Stomach (tissue), 9 donors: ENCODE data around the gene STC2. TPM values are rescaled to one million over a fixed set of nuclear protein-coding genes. Genes with fewer than 3 reads are reported as not detected.

Experiments
- DNase-seq, 2 donors: peaks; one replicate each; pipeline versions ENCODE4 v3.0.0 to v3.0.0-alpha.2; 2013 to 2019
- H3K27ac ChIP-seq, 5 donors: fragments of 200-600 bp in 4 of 5; sonication (generic) in 4 of 5; one replicate each; pipeline ENCODE4 v1.5.1; 2013 to 2019; ENCODE audit warnings: mild to moderate bottlenecking in 1 of 5, moderate library complexity in 1 of 5
- H3K27me3 ChIP-seq, 3 donors: fragments of 200-600 bp; sonication (generic); one replicate each; pipeline ENCODE4 v1.5.1; 2017 to 2019; ENCODE audit warnings: mixed run types in 1 of 3
- H3K36me3 ChIP-seq, 4 donors: fragments of 200-600 bp; sonication (generic); 1 replicate in 3 of 4; 2 replicates in 1 of 4; pipeline ENCODE4 v1.5.1; 2016 to 2019
- H3K4me1 ChIP-seq, 4 donors: fragments of 200-600 bp; sonication (generic); one replicate each; pipeline ENCODE4 v1.5.1; 2016 to 2019
- H3K4me3 ChIP-seq, 4 donors: fragments of 200-600 bp; sonication (generic) in 3 of 4; one replicate each; pipeline ENCODE4 v1.5.1; 2016 to 2019; ENCODE audit warnings: mild to moderate bottlenecking in 1 of 4
- H3K9me3 ChIP-seq, 4 donors: fragments of 200-600 bp; sonication (generic); one replicate each; pipeline ENCODE4 v1.5.1; 2016 to 2019
- EP300 ChIP-seq: sonication (generic); formaldehyde crosslinking; IDR thresholded peaks from one replicate; pipeline ENCODE4 v1.6.1; 2017; ENCODE audit warnings: antibody characterized with exemption
- POLR2A ChIP-seq, 4 donors: fragments of 450-650 bp; IDR thresholded peaks; one replicate each; pipeline ENCODE4 v1.6.1; 2016; ENCODE audit warnings: antibody characterized with exemption in 4 of 4, control low read depth in 2 of 4, mild to moderate bottlenecking in 1 of 4, moderate library complexity in 1 of 4
- POLR2AphosphoS5 ChIP-seq, 3 donors: sonication (generic); formaldehyde crosslinking; IDR thresholded peaks; one replicate each; pipeline ENCODE4 v1.6.1; 2016; ENCODE audit warnings: antibody characterized with exemption in 3 of 3
- WGBS, 5 donors: extraction: QIAGEN DNeasy Blood & Tissue Kit in 3 of 5; methylation state at CpG; one replicate each; pipeline versions ENCODE4 v1.1.5 to v1.1.7; 2013 to 2018; 5-methylcytosine and 5-hydroxymethylcytosine counted together
- intact Hi-C: fragments of 100-400 bp; cut with DNase I; formaldehyde crosslinking; loops from one replicate; pipeline ENCODE4 v1.15.1; 2023; ENCODE audit warnings: low total_unique reads
- polyA plus RNA-seq, 3 donors: library from polyadenylated mRNA; stranded (reverse); fragments of 200-250 nt; gene quantifications; one replicate each; pipeline ENCODE4 v1.2.3, GENCODE V29; 2013
- total RNA-seq, 5 donors: library from RNA; depleted of rRNA; stranded (reverse); fragments of >200 nt; gene quantifications; one replicate each; pipeline versions ENCODE4 v1.1.0 to v1.2.3, GENCODE V29; 2014 to 2016
- TF ChIP-seq, protein P1 (sequence below), 7 experiments: fragments of 450-650 bp in 4 of 7; fragments of 200-600 bp in 3 of 7; sonication (generic) in 3 of 7; IDR thresholded peaks; one replicate each; pipeline ENCODE4 v1.5.1; 2016 to 2019; ENCODE audit warnings: antibody characterized with exemption in 7 of 7, control low read depth in 2 of 7, mild to moderate bottlenecking in 1 of 7
- donor health status: healthy with polysubstance abuse.
- donor health status: Bipolar disorder and iron deficiency.
- donor health status: healthy.

The STC2 gene
- total and polyA plus RNA-seq, 8 donors = 0.15 to 2.6 (median 0.89) TPM; not detected in 1

DNA sequence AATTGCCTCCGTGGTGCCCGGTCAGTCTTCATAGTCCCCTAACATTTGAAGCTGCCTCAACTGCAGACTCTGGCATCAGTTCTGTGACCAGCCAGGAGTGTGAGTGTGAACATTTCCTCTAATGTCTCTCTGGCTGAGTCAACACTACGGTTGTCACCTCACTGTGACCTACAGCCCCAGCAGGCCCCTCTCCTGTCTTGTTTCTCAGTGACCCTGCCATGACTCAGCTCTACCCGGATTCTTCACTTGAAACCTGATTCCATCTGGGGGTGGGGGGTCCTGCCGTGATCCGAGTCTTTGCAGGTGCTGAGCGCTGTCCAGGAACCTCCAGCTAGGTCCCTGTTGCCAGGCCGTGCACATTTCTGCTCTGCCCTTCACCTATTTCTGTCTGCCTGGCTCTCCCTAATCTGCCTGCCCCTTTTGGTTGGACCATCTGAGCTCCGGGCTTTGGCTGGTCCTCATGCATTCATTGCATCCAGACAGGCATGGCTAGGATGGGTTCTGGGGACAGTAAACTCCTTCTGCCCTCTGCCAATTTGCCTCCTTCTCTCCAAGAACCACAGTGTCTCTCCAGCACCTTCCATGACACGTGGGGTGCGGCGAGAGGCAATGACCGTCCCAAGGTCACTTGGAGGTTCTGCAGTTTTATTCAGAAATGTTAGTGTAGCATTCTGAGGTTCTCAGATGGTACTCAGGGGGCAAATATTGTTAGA is 24.2 kb downstream of the STC2 start:
- no peak overlapping the region for H3K27ac ChIP-seq
- TF ChIP-seq POLR2A (IDR thresholded peaks at IDR 0.05) (no peak), POLR2AphosphoS5 (IDR thresholded peaks at IDR 0.05) (no peak), EP300 (no peak)
- TF ChIP-seq, protein P1, sequence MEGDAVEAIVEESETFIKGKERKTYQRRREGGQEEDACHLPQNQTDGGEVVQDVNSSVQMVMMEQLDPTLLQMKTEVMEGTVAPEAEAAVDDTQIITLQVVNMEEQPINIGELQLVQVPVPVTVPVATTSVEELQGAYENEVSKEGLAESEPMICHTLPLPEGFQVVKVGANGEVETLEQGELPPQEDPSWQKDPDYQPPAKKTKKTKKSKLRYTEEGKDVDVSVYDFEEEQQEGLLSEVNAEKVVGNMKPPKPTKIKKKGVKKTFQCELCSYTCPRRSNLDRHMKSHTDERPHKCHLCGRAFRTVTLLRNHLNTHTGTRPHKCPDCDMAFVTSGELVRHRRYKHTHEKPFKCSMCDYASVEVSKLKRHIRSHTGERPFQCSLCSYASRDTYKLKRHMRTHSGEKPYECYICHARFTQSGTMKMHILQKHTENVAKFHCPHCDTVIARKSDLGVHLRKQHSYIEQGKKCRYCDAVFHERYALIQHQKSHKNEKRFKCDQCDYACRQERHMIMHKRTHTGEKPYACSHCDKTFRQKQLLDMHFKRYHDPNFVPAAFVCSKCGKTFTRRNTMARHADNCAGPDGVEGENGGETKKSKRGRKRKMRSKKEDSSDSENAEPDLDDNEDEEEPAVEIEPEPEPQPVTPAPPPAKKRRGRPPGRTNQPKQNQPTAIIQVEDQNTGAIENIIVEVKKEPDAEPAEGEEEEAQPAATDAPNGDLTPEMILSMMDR (IDR thresholded peaks at IDR 0.05) = no peak
- peaks cover 2 to 11% (median 11%) of the 10 kb centered on the region in 4 donors for H3K9me3 ChIP-seq
- DNase-seq = no peak
- WGBS, 5 donors = 47 to 72% (median 49%) methylated on average over 13 of the region's 13 CpGs
- no peaks in the 10 kb centered on the region for H3K4me1 ChIP-seq
- intact Hi-C loops = no loop called here
- H3K4me3 ChIP-seq = no peak overlapping the region
- no peaks in the 10 kb centered on the region for H3K36me3 ChIP-seq
- H3K27me3 ChIP-seq = peaks cover 0 to 22% (median 4%) of the 10 kb centered on the region in 3 donors

DNA sequence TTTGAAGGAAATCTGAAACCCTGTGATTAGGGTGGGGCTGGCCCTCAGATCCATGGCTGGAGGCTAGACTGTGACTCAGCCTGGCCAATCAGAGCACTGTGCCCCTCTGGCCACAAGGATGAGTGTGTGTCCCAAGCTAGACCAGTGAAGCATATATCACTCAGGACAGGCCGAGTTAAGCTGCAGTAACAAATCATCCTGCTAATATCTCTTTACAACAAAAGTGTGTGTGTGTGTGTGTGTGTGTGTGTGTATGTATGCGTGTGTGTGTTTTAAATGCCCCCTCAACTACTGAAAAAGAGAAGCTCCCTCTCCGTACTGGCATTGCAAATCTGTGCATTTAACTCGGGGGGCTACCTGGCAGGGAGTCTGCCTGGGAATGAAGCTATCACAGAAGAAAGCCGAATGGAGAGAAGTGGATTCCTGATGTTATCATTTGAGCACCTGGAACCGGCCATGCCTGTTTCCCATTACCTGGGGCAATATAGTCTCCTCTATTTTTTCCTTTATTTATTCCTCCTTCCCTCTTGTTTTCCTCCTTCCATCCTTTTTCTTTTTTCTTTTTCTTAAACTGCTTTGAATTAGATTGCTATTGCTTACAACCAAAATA is 25.6 kb downstream of the STC2 start:
- intact Hi-C loops = no loop called here
- H3K4me1 ChIP-seq = no peaks in the 10 kb centered on the region

DNA sequence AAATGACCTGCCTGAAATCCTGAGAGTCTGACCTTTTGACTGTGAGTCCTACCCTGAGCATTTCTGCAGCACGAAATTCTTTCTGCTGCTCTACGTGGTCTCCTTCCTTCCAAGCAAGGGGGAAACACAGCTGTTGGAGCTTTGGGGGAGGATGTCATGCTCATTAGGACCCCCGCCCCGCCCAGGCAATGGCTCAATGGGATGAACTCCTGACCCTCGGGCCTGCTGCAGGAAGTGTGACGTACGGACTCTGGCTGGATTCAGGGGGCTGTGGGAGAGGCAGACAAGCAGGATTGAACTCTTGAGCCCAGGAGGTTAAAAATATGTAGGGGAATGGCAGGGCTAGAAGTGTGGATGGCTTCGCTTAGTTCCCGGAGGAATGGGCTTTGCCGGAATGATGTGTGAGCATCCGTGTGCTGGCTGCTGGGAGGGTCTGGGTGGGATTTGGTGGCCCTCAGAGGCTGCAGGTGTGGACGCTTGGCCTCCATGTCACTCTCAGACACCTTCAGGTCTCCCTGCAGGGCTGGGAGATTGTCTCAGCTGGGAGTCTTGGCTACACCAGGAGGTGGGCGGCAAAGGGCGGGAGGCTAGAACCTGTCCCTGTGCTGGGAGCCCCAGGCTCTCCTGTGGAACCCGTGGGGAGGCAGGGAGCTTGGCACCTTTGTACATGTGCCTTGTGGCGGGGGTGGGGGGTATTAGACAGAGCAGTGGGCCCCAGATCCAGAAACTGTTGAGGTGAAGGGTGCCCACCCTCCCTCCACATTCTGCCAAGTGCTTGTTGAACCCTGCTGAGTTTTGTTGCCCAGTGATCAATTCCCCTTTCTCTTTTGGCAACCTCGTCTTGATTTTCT is 26.3 kb downstream of the STC2 start:
- DNase-seq = peak in 1 of 2 donors; percentile 86

More for the DNA sequence above, 25.6 kb downstream of the STC2 start:
- TF ChIP-seq, protein P1 (IDR thresholded peaks at IDR 0.05) = no peak
- no peak for TF ChIP-seq POLR2AphosphoS5 (IDR thresholded peaks at IDR 0.05)
- TF ChIP-seq EP300 = no peak
- TF ChIP-seq POLR2A (IDR thresholded peaks at IDR 0.05) = no peak
- 54 to 79% (median 60%) methylated on average over 6 of the region's 6 CpGs for WGBS, 5 donors
- H3K4me3 ChIP-seq = no peak overlapping the region
- no peaks in the 10 kb centered on the region for H3K36me3 ChIP-seq
- H3K9me3 ChIP-seq = peaks cover 2 to 6% (median 5%) of the 10 kb centered on the region in 4 donors
- H3K27ac ChIP-seq = no peak overlapping the region
- peaks cover 0 to 29% (median 4%) of the 10 kb centered on the region in 3 donors for H3K27me3 ChIP-seq
- DNase-seq = no peak

More for the DNA sequence above, 26.3 kb downstream of the STC2 start:
- intact Hi-C loops = no loop called here
- Histone ChIP-seq H3K27ac (no peak overlapping the region), H3K27me3 (peaks cover 0 to 36% (median 4%) of the 10 kb centered on the region in 3 donors), H3K4me3 (no peak overlapping the region), H3K36me3 (no peaks in the 10 kb centered on the region), H3K9me3 (no peaks in the 10 kb centered on the region), H3K4me1 (no peaks in the 10 kb centered on the region)
- WGBS, 5 donors = 52 to 64% (median 57%) methylated on average over 6 to 17 of the region's 17 CpGs
- TF ChIP-seq POLR2AphosphoS5 (IDR thresholded peaks at IDR 0.05) (no peak), POLR2A (IDR thresholded peaks at IDR 0.05) (no peak), EP300 (no peak)
- TF ChIP-seq, protein P1 (IDR thresholded peaks at IDR 0.05) = no peak
